HG02870 (cell line): ENCODE measurements around the gene INTS7.
A peak's percentile ranks its signal among the peaks of the same experiment; 100 is the strongest.
"Not testable (repeated sequence)": the region's sequence is repeated elsewhere in the genome, so short reads cannot be mapped to it uniquely, and the experiment has no call there.

Experiments used
- ATAC-seq: cut with Tn5 transposase; IDR thresholded peaks from one replicate; pipeline ENCODE4 v1.9.1; 2021; ENCODE audit warnings: mild to moderate bottlenecking, moderate library complexity; ENCODE audit not compliant: unreplicated experiment

Gene INTS7

DNA sequence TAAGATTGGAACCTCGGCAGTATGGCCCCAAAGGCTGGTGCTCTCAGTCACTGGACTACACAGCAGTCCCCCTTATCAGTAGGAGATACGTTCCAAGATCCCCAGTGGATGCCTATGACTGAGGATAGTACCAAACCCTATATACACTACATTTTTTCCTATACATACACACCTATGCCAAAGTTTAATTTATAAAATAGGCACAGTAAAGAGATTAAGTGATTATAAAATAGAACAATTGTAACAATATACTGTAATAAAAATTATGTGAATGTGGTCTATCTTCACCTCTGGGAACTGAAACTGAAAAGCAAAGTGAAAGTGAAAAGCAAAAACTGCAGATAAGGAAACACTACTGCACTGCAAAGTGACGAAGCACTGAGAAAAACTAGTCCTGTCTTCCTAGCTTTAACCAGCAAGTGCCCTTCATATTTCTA is 96.8 kb downstream of the INTS7 start:
- ATAC-seq = peak; percentile 20

DNA sequence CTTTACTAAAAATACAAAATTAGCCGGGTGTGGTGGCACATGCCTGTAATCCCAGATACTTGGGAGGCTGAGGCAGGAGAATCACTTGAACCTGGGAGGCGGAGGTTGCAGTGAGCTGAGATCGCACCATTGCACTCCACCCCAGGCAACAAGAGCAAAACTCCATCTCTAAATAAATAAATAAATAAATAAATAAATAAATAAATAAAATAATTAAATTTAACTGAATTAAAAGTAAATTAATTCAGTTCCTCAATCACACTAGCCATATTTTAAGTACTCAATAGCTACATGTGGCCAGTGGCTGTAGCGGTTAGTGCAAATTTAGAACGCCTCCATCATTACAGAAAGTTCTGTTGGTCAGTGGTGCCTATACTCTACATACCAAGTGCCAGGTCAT is 97.9 kb downstream of the INTS7 start:
- ATAC-seq = not testable (repeated sequence)

DNA sequence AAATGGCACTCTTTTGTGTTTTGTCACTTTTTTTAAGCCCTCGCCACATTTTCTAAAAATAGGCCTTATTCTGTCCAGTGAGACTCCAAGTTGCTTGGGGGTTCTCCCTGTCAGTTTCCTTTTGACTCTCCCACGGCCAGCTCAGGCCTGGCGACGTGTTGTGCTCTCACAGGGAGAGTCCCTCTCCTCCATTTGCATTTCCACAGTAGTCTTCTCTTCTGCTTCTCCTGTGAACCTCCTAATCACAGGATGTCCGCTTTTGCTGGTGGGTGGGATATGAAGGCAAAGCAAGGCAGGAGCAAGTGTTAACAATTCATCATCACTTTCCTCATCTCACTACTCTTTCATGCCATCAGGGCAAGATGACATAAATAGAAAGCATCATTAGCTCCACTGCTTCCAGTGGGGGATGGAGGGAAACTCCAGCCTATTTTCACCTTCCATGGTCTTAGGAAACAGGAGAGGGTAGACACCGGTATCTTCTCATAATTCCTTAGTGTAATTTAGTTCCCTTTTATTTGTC is 99.8 kb downstream of the INTS7 start:
- peak; percentile 73 for ATAC-seq

DNA sequence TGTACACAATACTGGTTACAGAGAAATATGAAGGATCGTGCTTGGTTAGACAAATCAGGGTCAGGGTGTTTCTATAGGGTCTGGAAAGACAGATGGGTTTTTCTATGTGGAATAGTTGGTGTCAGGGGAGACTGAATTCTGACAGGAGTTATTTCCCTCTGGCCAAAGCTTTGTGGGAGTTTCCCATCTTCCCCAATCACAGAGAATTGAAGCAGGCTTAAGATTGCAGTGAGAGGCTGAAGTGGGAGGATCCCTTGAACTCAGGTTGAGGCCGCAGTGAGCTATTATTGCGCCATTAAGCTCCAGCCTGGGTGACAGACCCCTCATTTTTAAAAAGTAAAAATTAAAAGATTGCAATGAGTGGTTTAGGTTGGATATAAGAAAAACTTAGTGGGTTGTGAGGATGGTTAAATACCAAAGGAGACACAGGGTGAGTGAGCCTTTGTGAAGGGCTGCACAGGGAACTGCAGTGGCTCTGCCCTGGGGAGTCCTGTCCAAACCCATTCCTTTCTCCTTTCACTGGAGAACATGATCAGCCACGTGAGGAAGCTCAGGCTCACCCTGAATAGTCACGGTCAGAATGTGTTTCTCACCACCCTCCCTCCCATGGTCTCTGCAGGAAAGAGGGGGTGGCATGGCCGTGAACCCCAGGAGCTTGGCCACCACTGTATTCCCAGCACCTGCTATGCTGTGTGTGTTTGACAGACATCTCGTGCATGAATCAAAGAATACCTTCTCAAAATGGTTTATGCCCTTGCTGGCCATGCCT is 101.2 kb downstream of the INTS7 start:
- no peak for ATAC-seq

DNA sequence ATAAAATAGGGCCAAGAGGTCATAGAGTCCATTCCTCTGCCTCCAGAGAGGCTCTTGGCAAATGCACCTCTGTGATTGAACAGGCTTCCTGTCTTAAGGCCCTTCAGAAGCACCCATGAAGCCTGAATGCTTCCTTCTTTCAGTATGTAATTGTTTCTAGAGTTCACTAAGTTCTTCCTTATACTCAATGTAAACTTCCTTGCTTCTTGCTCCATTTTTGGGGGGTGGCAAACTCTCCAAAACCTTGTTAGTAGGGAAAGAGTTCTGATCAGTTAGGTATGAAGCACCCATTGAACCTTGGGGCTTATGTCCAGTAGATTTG is 102.5 kb downstream of the INTS7 start:
- ATAC-seq = no peak

- ATAC-seq = no peak
Measured at GRCh38 chr1:211932231-211932932, 103.0 kb downstream of the INTS7 start.

GRCh38 chr1:211929683-211930082 is 105.7 kb downstream of the INTS7 start:
- ATAC-seq = no peak

DNA sequence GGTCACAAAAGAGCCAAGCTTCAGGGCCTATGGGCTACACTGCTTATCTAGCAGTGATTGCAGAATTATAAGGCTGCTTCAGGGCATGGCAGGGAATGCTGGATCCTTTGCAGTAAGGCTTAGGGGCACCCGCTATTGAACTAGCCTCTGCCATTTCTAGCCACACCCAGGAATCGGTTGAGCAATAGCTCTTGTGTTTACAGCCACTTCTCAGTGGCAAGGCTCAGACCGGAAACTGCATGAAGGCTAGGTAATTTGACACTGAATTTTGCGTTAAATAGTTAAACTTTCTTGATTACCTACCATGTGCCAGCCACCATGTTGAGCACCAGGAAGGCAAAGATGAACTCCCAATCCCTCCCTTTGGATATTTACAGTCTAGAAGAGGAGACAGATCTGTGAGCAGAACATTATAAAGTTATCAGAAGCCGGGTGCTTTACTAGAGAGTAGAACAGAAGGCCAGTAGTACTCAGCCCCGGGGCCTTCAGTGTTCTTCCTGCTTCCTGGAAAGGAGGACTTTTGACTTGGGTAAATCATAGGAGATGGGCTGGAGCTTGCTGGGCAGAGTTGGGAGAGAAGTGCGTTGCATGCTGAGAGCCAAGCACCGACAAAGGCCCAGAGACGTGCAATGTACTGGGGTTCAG is 106.2 kb downstream of the INTS7 start:
- ATAC-seq = no peak

DNA sequence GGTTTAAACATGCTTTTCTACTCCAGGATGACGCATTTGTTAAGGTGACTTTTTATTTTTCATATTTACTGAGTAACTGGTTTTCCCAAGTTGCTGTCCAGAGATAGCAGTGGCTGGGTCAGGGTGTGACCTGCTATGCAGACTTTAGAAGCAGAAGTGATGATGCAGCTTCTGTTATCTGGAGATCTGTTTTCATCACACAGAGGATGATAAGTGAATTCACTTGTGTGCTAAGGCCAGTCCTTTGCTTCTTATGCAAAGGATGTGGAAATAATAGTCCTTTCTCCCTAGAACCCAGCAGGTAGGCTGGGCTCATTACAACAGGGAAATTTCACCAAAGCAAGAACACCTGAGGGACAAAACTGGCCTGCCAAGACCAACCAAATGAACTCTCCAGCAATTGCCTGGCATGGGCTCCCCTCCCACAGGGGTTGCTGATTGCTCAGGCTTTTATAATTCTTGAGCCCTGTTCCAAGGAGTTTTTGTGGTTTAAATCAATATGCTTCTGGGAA is 107.0 kb downstream of the INTS7 start:
- no peak for ATAC-seq

DNA sequence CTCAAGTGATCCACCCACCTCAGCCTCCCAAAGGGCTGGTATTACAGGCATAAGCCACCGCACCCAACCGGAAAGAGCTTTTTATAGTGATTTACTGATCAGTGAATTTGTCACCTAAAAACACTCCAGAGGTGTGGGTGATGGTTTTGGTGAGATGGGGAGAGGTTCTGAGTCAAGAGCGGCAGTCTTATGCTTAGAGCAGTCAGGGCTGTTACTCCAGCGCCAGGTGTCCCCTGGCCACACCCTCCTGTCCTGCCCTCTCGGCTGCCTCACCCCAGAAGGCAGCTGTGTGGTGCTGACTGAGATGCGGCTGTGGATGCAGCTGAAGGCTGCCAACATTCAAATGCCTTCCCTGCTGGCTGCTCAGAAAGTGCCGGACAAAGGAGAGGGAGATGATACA is 110.3 kb downstream of the INTS7 start:
- peak; percentile 88 for ATAC-seq

GRCh38 chr1:211924256-211924655 is 111.1 kb downstream of the INTS7 start:
- ATAC-seq = no peak

GRCh38 chr1:211923095-211923494 is 112.3 kb downstream of the INTS7 start:
- no peak for ATAC-seq

GRCh38 chr1:211921579-211922095 is 113.7 kb downstream of the INTS7 start:
- no peak for ATAC-seq

DNA sequence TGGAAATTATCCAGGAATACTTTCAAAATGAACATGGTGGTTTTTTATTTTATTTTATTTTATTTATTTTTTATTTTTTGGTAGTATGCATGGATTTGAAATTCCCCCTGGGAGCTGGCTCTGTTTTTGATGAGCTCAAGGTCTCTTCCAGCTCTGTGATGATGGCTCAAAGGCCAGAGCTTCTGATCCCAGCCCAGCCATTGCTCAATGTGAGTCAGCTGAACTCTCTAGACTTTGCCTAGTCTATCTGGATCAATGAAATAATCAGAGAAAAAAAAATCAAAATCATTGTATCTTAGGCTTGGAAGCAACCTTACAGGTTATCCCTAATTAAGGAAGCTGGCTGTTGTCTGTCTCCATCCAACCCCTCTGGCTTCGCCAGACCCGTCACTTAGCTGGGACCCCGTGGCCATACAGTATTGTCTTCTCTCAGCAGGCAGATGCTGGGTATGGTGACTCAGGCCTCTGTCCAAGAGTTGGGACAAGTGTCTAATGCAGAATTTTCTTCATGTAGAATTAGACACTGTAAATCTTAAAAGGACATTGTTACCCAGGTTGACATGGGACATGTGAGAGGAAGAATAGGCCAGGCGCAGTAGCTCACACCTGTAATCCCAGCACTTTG is 114.6 kb downstream of the INTS7 start:
- ATAC-seq = no peak

DNA sequence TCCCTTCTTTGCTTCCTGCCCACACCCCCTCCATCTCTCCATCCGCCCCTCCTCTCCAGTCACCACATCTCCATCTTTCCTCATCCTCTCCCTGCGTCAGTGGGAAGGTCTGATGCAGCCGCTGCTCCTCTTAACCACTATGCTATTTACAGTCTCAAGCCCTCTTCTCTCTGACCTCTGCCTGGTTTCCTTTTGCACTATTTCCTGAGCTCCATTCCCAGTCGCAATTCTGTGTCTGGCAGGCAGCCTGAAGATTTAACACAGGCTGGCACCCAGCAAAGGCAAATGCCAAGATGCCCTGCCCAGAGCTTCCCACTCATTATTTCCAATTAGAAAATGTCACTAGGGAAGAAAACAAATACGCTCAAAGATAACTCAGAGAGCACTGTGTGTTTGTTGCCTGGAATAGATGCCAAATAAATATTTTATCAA is 115.2 kb downstream of the INTS7 start:
- ATAC-seq = no peak

- no peak for ATAC-seq
Measured at GRCh38 chr1:211918843-211919414, 116.4 kb downstream of the INTS7 start.

GRCh38 chr1:211916458-211916857 is 118.9 kb downstream of the INTS7 start:
- not testable (repeated sequence) for ATAC-seq

DNA sequence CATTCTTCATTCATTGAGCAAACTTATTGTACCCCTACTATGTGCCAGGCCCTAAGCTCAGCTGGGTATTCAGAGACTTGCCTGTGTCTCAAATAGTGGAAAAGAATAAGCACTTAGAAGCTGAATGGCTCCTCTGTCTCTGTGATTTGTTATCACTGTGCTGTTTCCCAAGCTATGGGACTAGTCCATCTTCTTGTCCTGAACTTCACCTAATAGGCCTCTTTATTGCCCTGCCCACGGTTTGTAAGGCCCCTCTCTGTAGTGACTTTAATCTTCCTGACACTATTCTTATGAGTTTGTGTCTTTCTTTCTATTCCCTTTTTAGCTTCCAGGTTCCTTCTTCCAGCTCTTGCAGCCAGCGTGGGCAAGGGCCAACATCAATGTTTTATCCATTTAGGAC is 119.4 kb downstream of the INTS7 start:
- ATAC-seq = no peak

- no peak for ATAC-seq
Measured at GRCh38 chr1:211912844-211913432, 122.4 kb downstream of the INTS7 start.

- ATAC-seq = no peak
Measured at GRCh38 chr1:211912038-211912437, 123.3 kb downstream of the INTS7 start.
